A673 (cell line): Measurements from ENCODE around the gene ULK4.

Experiments
- CTCF ChIP-seq: fragments of 300-800, 200-600 bp; sonication (generic); conservative IDR thresholded peaks from 2 replicates; pipeline ENCODE4 v1.5.1; 2017; ENCODE audit warnings: low read depth, mild to moderate bottlenecking, antibody characterized with exemption, low read length, moderate library complexity, mixed read lengths
- EZH2 ChIP-seq: fragments of 200-600 bp; sonication (generic); IDR thresholded peaks from 2 replicates; pipeline ENCODE4 v1.6.1; 2017; ENCODE audit warnings: borderline replicate concordance, low read depth, mild to moderate bottlenecking, mixed read lengths, antibody characterized with exemption, low read length; ENCODE audit not compliant: poor library complexity, severe bottlenecking

- TF ChIP-seq CTCF (no peak), EZH2 (no peak)
Measured at GRCh38 chr3:41900265-41900664, 61.6 kb downstream of the ULK4 start.
